SK-N-SH (cell line): ENCODE data around the gene CDC34. TPM values are rescaled to one million over a fixed set of nuclear protein-coding genes. Genes with fewer than 3 reads are reported as not detected.

ENCODE experiments used
- CTCF ChIA-PET: fragments of 300-600, 350-600 bp; formaldehyde crosslinking; extraction: SDS; loops from one replicate; lab custom pipeline; 2021; lab: Yijun Ruan, JAX
- POLR2A ChIA-PET: fragments of 350-600 bp; sonication (Branson Sonifier 250); formaldehyde crosslinking; extraction: SDS; loops from one replicate; lab custom pipeline; 2020; ENCODE audit warnings: antibody characterized with exemption, inconsistent platforms; lab: Yijun Ruan, JAX
- DNase-seq: peaks from one replicate; pipeline ENCODE4 v3.0.0; 2012
- H2AFZ ChIP-seq: fragments of 200-600 bp; sonication (generic); 2 replicates; pipeline ENCODE4 v1.8.1; 2016; ENCODE audit warnings: antibody characterized with exemption, mild to moderate bottlenecking, low read depth
- H3F3A ChIP-seq: fragments of 200-600 bp; sonication (generic); replicated peaks from 2 replicates; pipeline ENCODE3; 2016; ENCODE audit warnings: antibody characterized with exemption, mild to moderate bottlenecking; ENCODE audit not compliant: insufficient read depth
- H3K27ac ChIP-seq, 2 experiments: fragments of 200-500 bp in 1 of 2; fragments of 200-600 bp in 1 of 2; sonication (Bioruptor generic) in 1 of 2; sonication (generic), shearing (Covaris generic) in 1 of 2; 2 replicates each; pipeline versions ENCODE4 v1.5.1 to v1.6.1; 2014 to 2016; ENCODE audit warnings: low read depth in 2 of 2, inconsistent platforms in 1 of 2, low read length in 1 of 2, mild to moderate bottlenecking in 1 of 2, mixed read lengths in 1 of 2
- H3K27me3 ChIP-seq: fragments of 200-600 bp; sonication (generic), shearing (Covaris generic); 2 replicates; pipeline ENCODE4 v1.6.1; 2016; ENCODE audit warnings: mixed run types; ENCODE audit not compliant: insufficient read depth
- H3K36me3 ChIP-seq, 2 experiments: fragments of 200-500 bp in 1 of 2; fragments of 200-600 bp in 1 of 2; sonication (Bioruptor generic) in 1 of 2; sonication (generic) in 1 of 2; replicated peaks in 1 of 2; 2 replicates each; pipeline versions ENCODE3 to v1.5.1; 2014 to 2016; ENCODE audit warnings: low read length in 1 of 2, mild to moderate bottlenecking in 1 of 2; ENCODE audit not compliant: insufficient read depth in 2 of 2, control insufficient read depth in 1 of 2
- H3K4me1 ChIP-seq, 2 experiments: fragments of 200-500 bp in 1 of 2; fragments of 200-600 bp in 1 of 2; sonication (Bioruptor generic) in 1 of 2; sonication (generic), shearing (Covaris generic) in 1 of 2; 2 replicates each; pipeline versions ENCODE4 v1.5.1 to v1.6.1; 2014 to 2016; ENCODE audit warnings: low read depth in 1 of 2, low read length in 1 of 2, mixed run types in 1 of 2; ENCODE audit not compliant: insufficient read depth in 2 of 2, control insufficient read depth in 1 of 2
- H3K4me2 ChIP-seq: fragments of 200-600 bp; sonication (generic), shearing (Covaris generic); 2 replicates; pipeline ENCODE4 v1.6.1; 2017; ENCODE audit warnings: mixed run types
- H3K4me3 ChIP-seq, 2 experiments: fragments of 200-500 bp in 1 of 2; fragments of 200-600 bp in 1 of 2; sonication (Bioruptor generic) in 1 of 2; sonication (generic), shearing (Covaris generic) in 1 of 2; 2 replicates each; pipeline versions ENCODE4 v1.5.1 to v1.8.1; 2014 to 2016; ENCODE audit warnings: low read depth in 2 of 2, inconsistent platforms in 1 of 2, low read length in 1 of 2, mild to moderate bottlenecking in 1 of 2, mixed read lengths in 1 of 2, moderate library complexity in 1 of 2
- H3K79me2 ChIP-seq: fragments of 200-600 bp; sonication (generic); 2 replicates; pipeline ENCODE4 v1.8.1; 2017; ENCODE audit warnings: mild to moderate bottlenecking; ENCODE audit not compliant: insufficient read depth
- H3K9ac ChIP-seq: fragments of 200-600 bp; sonication (generic); 2 replicates; pipeline ENCODE4 v1.6.1; 2017; ENCODE audit warnings: mixed run types
- H3K9me2 ChIP-seq: fragments of 200-600 bp; sonication (generic); 2 replicates; pipeline ENCODE4 v1.6.1; 2017; ENCODE audit warnings: mixed run types
- H3K9me3 ChIP-seq: fragments of 200-600 bp; sonication (generic); 2 replicates; pipeline ENCODE4 v1.6.1; 2017; ENCODE audit warnings: mixed run types, mild to moderate bottlenecking, moderate library complexity
- H4K20me1 ChIP-seq: fragments of 200-600 bp; sonication (generic); 2 replicates; pipeline ENCODE4 v1.6.1; 2017; ENCODE audit warnings: mild to moderate bottlenecking, mixed run types; ENCODE audit not compliant: insufficient read depth
- ELF1 ChIP-seq: IDR thresholded peaks from 2 replicates; pipeline ENCODE4 v1.4.0; 2012
- EZH2phosphoT487 ChIP-seq: fragments of 200-600 bp; sonication (generic); IDR thresholded peaks from 2 replicates; pipeline ENCODE4 v1.6.1; 2017; ENCODE audit warnings: low read depth, mixed run types, mild to moderate bottlenecking, antibody characterized with exemption, moderate library complexity, borderline replicate concordance
- GATA2 ChIP-seq: sonication (generic); formaldehyde crosslinking; IDR thresholded peaks from 2 replicates; pipeline ENCODE4 v1.5.0; 2020; ENCODE audit warnings: mild to moderate bottlenecking, missing genetic modification reagents
- JUND ChIP-seq: IDR thresholded peaks from 2 replicates; pipeline ENCODE4 v1.4.0; 2012
- MEF2A ChIP-seq: IDR thresholded peaks from 2 replicates; pipeline ENCODE4 v1.4.0; 2012; ENCODE audit warnings: low read depth, borderline replicate concordance
- MXI1 ChIP-seq: IDR thresholded peaks from 2 replicates; pipeline ENCODE4 v1.6.1; 2012; ENCODE audit warnings: mild to moderate bottlenecking, low read depth, low read length, improper control_type of control experiment
- NFIC ChIP-seq: IDR thresholded peaks from 2 replicates; pipeline ENCODE4 v1.4.0; 2012; ENCODE audit warnings: borderline replicate concordance
- RCOR1 ChIP-seq: fragments of 150-350 bp; IDR thresholded peaks from 2 replicates; pipeline ENCODE4 v1.6.1; 2017; ENCODE audit warnings: antibody characterized with exemption, low read length
- RXRA ChIP-seq: IDR thresholded peaks from 2 replicates; pipeline ENCODE4 v1.4.0; 2012; ENCODE audit warnings: low read depth, mild to moderate bottlenecking, borderline replicate concordance
- TCF12 ChIP-seq: IDR thresholded peaks from 2 replicates; pipeline ENCODE4 v1.4.0; 2012
- TEAD4 ChIP-seq: IDR thresholded peaks from 2 replicates; pipeline ENCODE4 v1.4.0; 2012; ENCODE audit warnings: mild to moderate bottlenecking, borderline replicate concordance; ENCODE audit not compliant: insufficient read depth
- WGBS: methylation state at CpG from one replicate; pipeline ENCODE4 v1.1.6; 2017; ENCODE audit warnings: low lambda C conversion rate; 5-methylcytosine and 5-hydroxymethylcytosine counted together
- polyA plus RNA-seq, 3 experiments: library from polyadenylated mRNA; depleted of rRNA; stranded (reverse); fragments of >200 nt; gene quantifications; 2 replicates each; pipeline ENCODE4 v1.2.3, GENCODE V29; 2012
- TF ChIP-seq, protein P1 (sequence below): IDR thresholded peaks from 2 replicates; pipeline ENCODE4; 2012
- TF ChIP-seq, protein P2 (sequence below): fragments of 150-350 bp; IDR thresholded peaks from 2 replicates; pipeline ENCODE4 v1.6.1; 2016; ENCODE audit warnings: mild to moderate bottlenecking, low read depth, low read length
- TF ChIP-seq, protein P3 (sequence below): IDR thresholded peaks from 2 replicates; pipeline ENCODE4 v1.4.0; 2012; ENCODE audit warnings: low read depth, borderline replicate concordance
- TF ChIP-seq, protein P4 (sequence below): IDR thresholded peaks from 2 replicates; pipeline ENCODE4 v1.6.1; 2012; ENCODE audit warnings: mild to moderate bottlenecking, low read depth, low read length, moderate library complexity

Gene CDC34
- polyA plus RNA-seq, 1 of the 3 experiments (the other 2 are of a cell fraction): 96.7 TPM

DNA sequence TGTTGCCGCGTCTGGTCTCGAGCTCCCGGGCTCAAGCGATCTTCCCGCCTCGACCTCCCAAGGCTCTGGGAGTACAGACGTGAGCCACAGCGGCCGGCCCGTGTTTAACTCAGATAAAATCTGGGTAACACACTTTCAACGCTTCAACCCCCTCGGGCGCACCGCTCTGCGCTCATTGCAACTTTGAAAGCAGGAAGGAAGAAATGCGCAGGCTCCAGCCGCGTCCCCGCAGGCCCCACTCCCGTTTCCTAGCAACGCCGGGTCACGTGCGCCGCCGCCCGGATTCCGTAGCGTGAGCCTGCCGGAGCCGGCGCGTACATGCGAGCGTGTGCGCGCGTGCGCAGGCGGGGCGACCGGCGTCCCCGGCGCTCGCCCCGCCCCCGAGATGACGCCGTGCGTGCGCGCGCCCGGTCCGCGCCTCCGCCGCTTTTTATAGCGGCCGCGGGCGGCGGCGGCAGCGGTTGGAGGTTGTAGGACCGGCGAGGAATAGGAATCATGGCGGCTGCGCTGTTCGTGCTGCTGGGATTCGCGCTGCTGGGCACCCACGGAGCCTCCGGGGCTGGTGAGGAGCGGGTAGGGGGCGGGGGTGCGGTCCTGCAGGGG, 40.7 kb downstream of the CDC34 start, which contains the start of gene BSG (continued):
- TF ChIP-seq TCF12 (peak; percentile 13; the same call in 1 of the 2 replicates), NFIC (peak; percentile 5; the same call in 1 of the 2 replicates), RCOR1 (peak; percentile 74), GATA2 (CRISPR knock-in tag) (peak; percentile 90), RXRA (no peak), EZH2phosphoT487 (no peak), TEAD4 (no peak)
- TF ChIP-seq, protein P1, sequence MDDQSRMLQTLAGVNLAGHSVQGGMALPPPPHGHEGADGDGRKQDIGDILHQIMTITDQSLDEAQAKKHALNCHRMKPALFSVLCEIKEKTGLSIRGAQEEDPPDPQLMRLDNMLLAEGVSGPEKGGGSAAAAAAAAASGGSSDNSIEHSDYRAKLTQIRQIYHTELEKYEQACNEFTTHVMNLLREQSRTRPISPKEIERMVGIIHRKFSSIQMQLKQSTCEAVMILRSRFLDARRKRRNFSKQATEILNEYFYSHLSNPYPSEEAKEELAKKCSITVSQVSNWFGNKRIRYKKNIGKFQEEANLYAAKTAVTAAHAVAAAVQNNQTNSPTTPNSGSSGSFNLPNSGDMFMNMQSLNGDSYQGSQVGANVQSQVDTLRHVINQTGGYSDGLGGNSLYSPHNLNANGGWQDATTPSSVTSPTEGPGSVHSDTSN: peak; percentile 4; the same call in 1 of the 2 replicates
- TF ChIP-seq, protein P2, sequence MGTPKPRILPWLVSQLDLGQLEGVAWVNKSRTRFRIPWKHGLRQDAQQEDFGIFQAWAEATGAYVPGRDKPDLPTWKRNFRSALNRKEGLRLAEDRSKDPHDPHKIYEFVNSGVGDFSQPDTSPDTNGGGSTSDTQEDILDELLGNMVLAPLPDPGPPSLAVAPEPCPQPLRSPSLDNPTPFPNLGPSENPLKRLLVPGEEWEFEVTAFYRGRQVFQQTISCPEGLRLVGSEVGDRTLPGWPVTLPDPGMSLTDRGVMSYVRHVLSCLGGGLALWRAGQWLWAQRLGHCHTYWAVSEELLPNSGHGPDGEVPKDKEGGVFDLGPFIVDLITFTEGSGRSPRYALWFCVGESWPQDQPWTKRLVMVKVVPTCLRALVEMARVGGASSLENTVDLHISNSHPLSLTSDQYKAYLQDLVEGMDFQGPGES: no peak
- TF ChIP-seq, all 33 proteins: peak for 18

DNA sequence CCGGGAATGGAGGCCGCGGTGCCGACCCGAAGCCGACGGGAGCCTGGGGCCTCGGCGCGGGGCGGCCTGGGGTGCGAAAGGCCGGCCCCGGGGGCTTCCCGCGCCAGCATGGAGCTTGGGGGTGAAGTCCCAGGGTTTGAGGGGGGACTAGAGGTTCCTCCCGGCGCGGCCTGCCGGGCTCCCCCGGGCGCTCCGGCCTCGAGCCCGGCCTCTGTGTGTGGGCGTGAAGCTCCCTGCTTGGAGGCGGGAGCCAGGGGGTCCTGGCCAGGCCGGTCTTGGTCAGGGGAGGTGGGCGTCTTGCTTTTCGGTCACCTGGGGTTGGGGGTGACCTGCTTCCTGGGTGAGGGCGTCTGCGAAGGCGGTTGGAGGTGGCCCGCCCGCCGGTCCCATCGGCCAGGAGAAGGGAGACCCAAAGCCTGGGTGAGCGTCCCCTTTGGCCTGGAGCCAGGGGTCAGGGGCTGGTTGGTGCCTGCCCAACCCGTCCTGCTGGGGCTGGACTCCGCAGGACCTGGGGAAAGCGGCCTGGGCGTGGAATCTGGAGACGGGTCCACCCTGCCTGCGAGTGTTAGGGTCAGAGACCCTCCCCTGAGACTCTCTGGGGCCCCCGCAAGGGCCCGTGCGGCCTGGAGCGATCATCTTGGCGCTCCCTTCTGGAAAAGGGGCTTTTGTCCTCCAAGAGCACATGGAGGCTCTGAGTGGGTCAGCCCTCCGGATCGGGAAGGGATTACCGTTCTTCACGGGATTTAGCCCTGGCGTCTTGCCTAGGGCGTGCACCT, 41.4 kb downstream of the CDC34 start:
- DNase-seq: peak; percentile 69
- peak overlapping the region; percentile 75 to 95 for H3K4me3 ChIP-seq
- H3K4me2 ChIP-seq: peak overlapping the region; percentile 100
- peaks cover 54% of the 10 kb centered on the region for H3K79me2 ChIP-seq
- peak overlapping the region; percentile 70 to 85 for H3K27ac ChIP-seq
- no peaks in the 10 kb centered on the region for H3K27me3 ChIP-seq
- peaks cover 48% of the 10 kb centered on the region for H4K20me1 ChIP-seq
- ChIA-PET CTCF (interaction anchor here (0.8 to 1.9 kb wide), 5 partner anchors 11 to 62 kb away, joined by 3 to 7 read pairs (median 4); no protein-coding TSS in a partner anchor), POLR2A (interaction anchor here (0.6 to 1.7 kb wide), 3 partner anchors 11 to 41 kb away, joined by 3 to 8 read pairs (median 3); partner anchors contain the start of gene CDC34)
- H3K36me3 ChIP-seq: peaks cover 0 to 3% of the 10 kb centered on the region in 2 experiments
- TF ChIP-seq NFIC (peak; percentile 23; the same call in 1 of the 2 replicates), MEF2A (no peak)
- no peaks in the 10 kb centered on the region for H3K9me3 ChIP-seq
- H3K4me1 ChIP-seq: peaks cover 24 to 32% of the 10 kb centered on the region in 2 experiments; a peak in 3 of 4 replicates
- no peak overlapping the region for H2AFZ ChIP-seq
- peaks cover 14% of the 10 kb centered on the region for H3F3A ChIP-seq
- 4% methylated on average over 11 of the region's 55 CpGs for WGBS
- peak overlapping the region; percentile 95 for H3K9ac ChIP-seq
- no peaks in the 10 kb centered on the region for H3K9me2 ChIP-seq

DNA sequence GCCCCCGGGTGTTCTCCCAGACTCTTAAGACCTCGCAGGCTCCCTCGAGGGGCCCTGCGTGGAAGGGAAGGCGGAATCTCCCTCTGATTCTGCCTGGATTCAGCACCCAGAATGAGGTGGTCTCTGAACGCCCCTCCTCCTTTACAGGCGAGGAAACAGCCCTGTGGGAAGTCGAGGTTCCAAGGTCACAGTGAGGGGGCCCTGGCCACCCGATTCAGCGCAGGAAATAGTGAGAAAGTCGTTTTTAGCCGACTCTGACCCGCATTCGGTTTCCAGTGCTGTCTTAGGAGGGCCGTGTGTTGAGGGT, 41.9 kb downstream of the CDC34 start:
- WGBS: 9% methylated on average over 8 of the region's 15 CpGs
- Histone ChIP-seq H3K79me2 (peaks cover 59% of the 10 kb centered on the region), H3K4me2 (peak overlapping the region; percentile 100), H3K27me3 (no peaks in the 10 kb centered on the region), H3K9me3 (no peaks in the 10 kb centered on the region), H3K27ac (peak overlapping the region; percentile 70 to 85; a peak in 3 of 4 replicates), H3K36me3 (peaks cover 0 to 6% of the 10 kb centered on the region in 2 experiments), H3K4me3 (peak overlapping the region; percentile 75 to 95), H2AFZ (no peak overlapping the region), H3K4me1 (peaks cover 24 to 32% of the 10 kb centered on the region in 2 experiments; a peak in 3 of 4 replicates), H3K9ac (peak overlapping the region; percentile 95), H4K20me1 (peaks cover 53% of the 10 kb centered on the region), H3F3A (peaks cover 14% of the 10 kb centered on the region), H3K9me2 (no peaks in the 10 kb centered on the region)
- CTCF ChIA-PET: interaction anchor here (1.6 to 3.2 kb wide), 2 partner anchors 11 to 63 kb away, joined by 6 to 30 read pairs; no protein-coding TSS in a partner anchor
- POLR2A ChIA-PET: no interaction called here
- no peak for DNase-seq
- TF ChIP-seq ELF1 (no peak), JUND (no peak), MXI1 (no peak), RCOR1 (no peak)
- TF ChIP-seq, protein P3, sequence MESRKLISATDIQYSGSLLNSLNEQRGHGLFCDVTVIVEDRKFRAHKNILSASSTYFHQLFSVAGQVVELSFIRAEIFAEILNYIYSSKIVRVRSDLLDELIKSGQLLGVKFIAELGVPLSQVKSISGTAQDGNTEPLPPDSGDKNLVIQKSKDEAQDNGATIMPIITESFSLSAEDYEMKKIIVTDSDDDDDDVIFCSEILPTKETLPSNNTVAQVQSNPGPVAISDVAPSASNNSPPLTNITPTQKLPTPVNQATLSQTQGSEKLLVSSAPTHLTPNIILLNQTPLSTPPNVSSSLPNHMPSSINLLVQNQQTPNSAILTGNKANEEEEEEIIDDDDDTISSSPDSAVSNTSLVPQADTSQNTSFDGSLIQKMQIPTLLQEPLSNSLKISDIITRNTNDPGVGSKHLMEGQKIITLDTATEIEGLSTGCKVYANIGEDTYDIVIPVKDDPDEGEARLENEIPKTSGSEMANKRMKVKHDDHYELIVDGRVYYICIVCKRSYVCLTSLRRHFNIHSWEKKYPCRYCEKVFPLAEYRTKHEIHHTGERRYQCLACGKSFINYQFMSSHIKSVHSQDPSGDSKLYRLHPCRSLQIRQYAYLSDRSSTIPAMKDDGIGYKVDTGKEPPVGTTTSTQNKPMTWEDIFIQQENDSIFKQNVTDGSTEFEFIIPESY: no peak
- TF ChIP-seq, protein P4, sequence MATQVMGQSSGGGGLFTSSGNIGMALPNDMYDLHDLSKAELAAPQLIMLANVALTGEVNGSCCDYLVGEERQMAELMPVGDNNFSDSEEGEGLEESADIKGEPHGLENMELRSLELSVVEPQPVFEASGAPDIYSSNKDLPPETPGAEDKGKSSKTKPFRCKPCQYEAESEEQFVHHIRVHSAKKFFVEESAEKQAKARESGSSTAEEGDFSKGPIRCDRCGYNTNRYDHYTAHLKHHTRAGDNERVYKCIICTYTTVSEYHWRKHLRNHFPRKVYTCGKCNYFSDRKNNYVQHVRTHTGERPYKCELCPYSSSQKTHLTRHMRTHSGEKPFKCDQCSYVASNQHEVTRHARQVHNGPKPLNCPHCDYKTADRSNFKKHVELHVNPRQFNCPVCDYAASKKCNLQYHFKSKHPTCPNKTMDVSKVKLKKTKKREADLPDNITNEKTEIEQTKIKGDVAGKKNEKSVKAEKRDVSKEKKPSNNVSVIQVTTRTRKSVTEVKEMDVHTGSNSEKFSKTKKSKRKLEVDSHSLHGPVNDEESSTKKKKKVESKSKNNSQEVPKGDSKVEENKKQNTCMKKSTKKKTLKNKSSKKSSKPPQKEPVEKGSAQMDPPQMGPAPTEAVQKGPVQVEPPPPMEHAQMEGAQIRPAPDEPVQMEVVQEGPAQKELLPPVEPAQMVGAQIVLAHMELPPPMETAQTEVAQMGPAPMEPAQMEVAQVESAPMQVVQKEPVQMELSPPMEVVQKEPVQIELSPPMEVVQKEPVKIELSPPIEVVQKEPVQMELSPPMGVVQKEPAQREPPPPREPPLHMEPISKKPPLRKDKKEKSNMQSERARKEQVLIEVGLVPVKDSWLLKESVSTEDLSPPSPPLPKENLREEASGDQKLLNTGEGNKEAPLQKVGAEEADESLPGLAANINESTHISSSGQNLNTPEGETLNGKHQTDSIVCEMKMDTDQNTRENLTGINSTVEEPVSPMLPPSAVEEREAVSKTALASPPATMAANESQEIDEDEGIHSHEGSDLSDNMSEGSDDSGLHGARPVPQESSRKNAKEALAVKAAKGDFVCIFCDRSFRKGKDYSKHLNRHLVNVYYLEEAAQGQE: no peak
